SK-N-SH (cell line): ENCODE data around the gene KNSTRN. TPM values are rescaled to one million over a fixed set of nuclear protein-coding genes. Genes with fewer than 3 reads are reported as not detected.

Experiments
- CTCF ChIA-PET: fragments of 300-600, 350-600 bp; formaldehyde crosslinking; extraction: SDS; loops from one replicate; lab custom pipeline; 2021; lab: Yijun Ruan, JAX
- POLR2A ChIA-PET: fragments of 350-600 bp; sonication (Branson Sonifier 250); formaldehyde crosslinking; extraction: SDS; loops from one replicate; lab custom pipeline; 2020; ENCODE audit warnings: antibody characterized with exemption, inconsistent platforms; lab: Yijun Ruan, JAX
- DNase-seq: peaks from one replicate; pipeline ENCODE4 v3.0.0; 2012
- H2AFZ ChIP-seq: fragments of 200-600 bp; sonication (generic); 2 replicates; pipeline ENCODE4 v1.8.1; 2016; ENCODE audit warnings: antibody characterized with exemption, mild to moderate bottlenecking, low read depth
- H3F3A ChIP-seq: fragments of 200-600 bp; sonication (generic); replicated peaks from 2 replicates; pipeline ENCODE3; 2016; ENCODE audit warnings: antibody characterized with exemption, mild to moderate bottlenecking; ENCODE audit not compliant: insufficient read depth
- H3K27ac ChIP-seq, 2 experiments: fragments of 200-500 bp in 1 of 2; fragments of 200-600 bp in 1 of 2; sonication (Bioruptor generic) in 1 of 2; sonication (generic), shearing (Covaris generic) in 1 of 2; 2 replicates each; pipeline versions ENCODE4 v1.5.1 to v1.6.1; 2014 to 2016; ENCODE audit warnings: low read depth in 2 of 2, inconsistent platforms in 1 of 2, low read length in 1 of 2, mild to moderate bottlenecking in 1 of 2, mixed read lengths in 1 of 2
- H3K27me3 ChIP-seq: fragments of 200-600 bp; sonication (generic), shearing (Covaris generic); 2 replicates; pipeline ENCODE4 v1.6.1; 2016; ENCODE audit warnings: mixed run types; ENCODE audit not compliant: insufficient read depth
- H3K36me3 ChIP-seq, 2 experiments: fragments of 200-500 bp in 1 of 2; fragments of 200-600 bp in 1 of 2; sonication (Bioruptor generic) in 1 of 2; sonication (generic) in 1 of 2; replicated peaks in 1 of 2; 2 replicates each; pipeline versions ENCODE3 to v1.5.1; 2014 to 2016; ENCODE audit warnings: low read length in 1 of 2, mild to moderate bottlenecking in 1 of 2; ENCODE audit not compliant: insufficient read depth in 2 of 2, control insufficient read depth in 1 of 2
- H3K4me1 ChIP-seq, 2 experiments: fragments of 200-500 bp in 1 of 2; fragments of 200-600 bp in 1 of 2; sonication (Bioruptor generic) in 1 of 2; sonication (generic), shearing (Covaris generic) in 1 of 2; 2 replicates each; pipeline versions ENCODE4 v1.5.1 to v1.6.1; 2014 to 2016; ENCODE audit warnings: low read depth in 1 of 2, low read length in 1 of 2, mixed run types in 1 of 2; ENCODE audit not compliant: insufficient read depth in 2 of 2, control insufficient read depth in 1 of 2
- H3K4me2 ChIP-seq: fragments of 200-600 bp; sonication (generic), shearing (Covaris generic); 2 replicates; pipeline ENCODE4 v1.6.1; 2017; ENCODE audit warnings: mixed run types
- H3K4me3 ChIP-seq, 2 experiments: fragments of 200-500 bp in 1 of 2; fragments of 200-600 bp in 1 of 2; sonication (Bioruptor generic) in 1 of 2; sonication (generic), shearing (Covaris generic) in 1 of 2; 2 replicates each; pipeline versions ENCODE4 v1.5.1 to v1.8.1; 2014 to 2016; ENCODE audit warnings: low read depth in 2 of 2, inconsistent platforms in 1 of 2, low read length in 1 of 2, mild to moderate bottlenecking in 1 of 2, mixed read lengths in 1 of 2, moderate library complexity in 1 of 2
- H3K79me2 ChIP-seq: fragments of 200-600 bp; sonication (generic); 2 replicates; pipeline ENCODE4 v1.8.1; 2017; ENCODE audit warnings: mild to moderate bottlenecking; ENCODE audit not compliant: insufficient read depth
- H3K9ac ChIP-seq: fragments of 200-600 bp; sonication (generic); 2 replicates; pipeline ENCODE4 v1.6.1; 2017; ENCODE audit warnings: mixed run types
- H3K9me2 ChIP-seq: fragments of 200-600 bp; sonication (generic); 2 replicates; pipeline ENCODE4 v1.6.1; 2017; ENCODE audit warnings: mixed run types
- H3K9me3 ChIP-seq: fragments of 200-600 bp; sonication (generic); 2 replicates; pipeline ENCODE4 v1.6.1; 2017; ENCODE audit warnings: mixed run types, mild to moderate bottlenecking, moderate library complexity
- H4K20me1 ChIP-seq: fragments of 200-600 bp; sonication (generic); 2 replicates; pipeline ENCODE4 v1.6.1; 2017; ENCODE audit warnings: mild to moderate bottlenecking, mixed run types; ENCODE audit not compliant: insufficient read depth
- EP300 ChIP-seq, 2 experiments: IDR thresholded peaks; 2 replicates each; pipeline versions ENCODE4 v1.4.0 to v1.6.1; 2012; ENCODE audit warnings: borderline replicate concordance in 1 of 2, low read depth in 1 of 2, low read length in 1 of 2
- EZH2phosphoT487 ChIP-seq: fragments of 200-600 bp; sonication (generic); IDR thresholded peaks from 2 replicates; pipeline ENCODE4 v1.6.1; 2017; ENCODE audit warnings: low read depth, mixed run types, mild to moderate bottlenecking, antibody characterized with exemption, moderate library complexity, borderline replicate concordance
- FOXJ3 ChIP-seq: sonication (generic); formaldehyde crosslinking; IDR thresholded peaks from 2 replicates; pipeline ENCODE4 v1.5.1; 2020; ENCODE audit warnings: mild to moderate bottlenecking, missing genetic modification reagents
- FOXM1 ChIP-seq: IDR thresholded peaks from 2 replicates; pipeline ENCODE4 v1.4.0; 2012; ENCODE audit warnings: low read depth, mild to moderate bottlenecking
- GATA2 ChIP-seq: sonication (generic); formaldehyde crosslinking; IDR thresholded peaks from 2 replicates; pipeline ENCODE4 v1.5.0; 2020; ENCODE audit warnings: mild to moderate bottlenecking, missing genetic modification reagents
- JUND ChIP-seq: IDR thresholded peaks from 2 replicates; pipeline ENCODE4 v1.4.0; 2012
- PBX3 ChIP-seq: IDR thresholded peaks from 2 replicates; pipeline ENCODE4; 2012
- RAD21 ChIP-seq: IDR thresholded peaks from 2 replicates; pipeline ENCODE4 v1.6.1; 2012; ENCODE audit warnings: mild to moderate bottlenecking, low read length
- RCOR1 ChIP-seq: fragments of 150-350 bp; IDR thresholded peaks from 2 replicates; pipeline ENCODE4 v1.6.1; 2017; ENCODE audit warnings: antibody characterized with exemption, low read length
- RFX5 ChIP-seq: IDR thresholded peaks from 2 replicates; pipeline ENCODE4 v1.6.1; 2012; ENCODE audit warnings: mild to moderate bottlenecking, improper control_type of control experiment, low read length
- TAF1 ChIP-seq: IDR thresholded peaks from 2 replicates; pipeline ENCODE4 v1.6.1; 2012; ENCODE audit warnings: low read depth, mild to moderate bottlenecking, low read length, moderate library complexity, borderline replicate concordance
- TCF12 ChIP-seq: IDR thresholded peaks from 2 replicates; pipeline ENCODE4 v1.4.0; 2012
- TEAD4 ChIP-seq: IDR thresholded peaks from 2 replicates; pipeline ENCODE4 v1.4.0; 2012; ENCODE audit warnings: mild to moderate bottlenecking, borderline replicate concordance; ENCODE audit not compliant: insufficient read depth
- USF2 ChIP-seq: fragments of 150-350 bp; IDR thresholded peaks from 2 replicates; pipeline ENCODE4 v1.6.1; 2017; ENCODE audit warnings: antibody characterized with exemption, low read length, low read depth, borderline replicate concordance
- YY1 ChIP-seq: IDR thresholded peaks from 2 replicates; pipeline ENCODE4 v1.4.0; 2012; ENCODE audit warnings: low read depth, mild to moderate bottlenecking
- WGBS: methylation state at CpG from one replicate; pipeline ENCODE4 v1.1.6; 2017; ENCODE audit warnings: low lambda C conversion rate; 5-methylcytosine and 5-hydroxymethylcytosine counted together
- polyA plus RNA-seq, 3 experiments: library from polyadenylated mRNA; depleted of rRNA; stranded (reverse); fragments of >200 nt; gene quantifications; 2 replicates each; pipeline ENCODE4 v1.2.3, GENCODE V29; 2012
- TF ChIP-seq, protein P1 (sequence below): IDR thresholded peaks from 2 replicates; pipeline ENCODE4 v1.4.0; 2012; ENCODE audit warnings: low read depth

The KNSTRN gene
- polyA plus RNA-seq, 1 of the 3 experiments (the other 2 are of a cell fraction), result 25.5 TPM

GRCh38 chr15:40364251-40364650 lies 18.3 kb upstream of the KNSTRN start:
- no peak for TF ChIP-seq PBX3
- TF ChIP-seq, protein P1, sequence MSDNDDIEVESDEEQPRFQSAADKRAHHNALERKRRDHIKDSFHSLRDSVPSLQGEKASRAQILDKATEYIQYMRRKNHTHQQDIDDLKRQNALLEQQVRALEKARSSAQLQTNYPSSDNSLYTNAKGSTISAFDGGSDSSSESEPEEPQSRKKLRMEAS, result no peak
- TF ChIP-seq, all 33 proteins: peak for 0
- no peak overlapping the region for H2AFZ ChIP-seq
- peaks cover 0 to 19% of the 10 kb centered on the region in 2 experiments; a peak in 1 of 4 replicates for H3K4me1 ChIP-seq
- H3K79me2 ChIP-seq, result no peaks in the 10 kb centered on the region
- ChIA-PET POLR2A (no interaction called here), CTCF (interaction anchor here (1.1 to 70.6 kb wide), 3 partner anchors 10 to 50 kb away, joined by 3 to 2194 read pairs (median 4); partner anchors contain the start of genes ANKRD63, CCDC9B, INAFM2 and PLCB2)
- no peaks in the 10 kb centered on the region for H4K20me1 ChIP-seq
- WGBS, result 42% methylated on average over 2 of the region's 6 CpGs
- H3K27me3 ChIP-seq, result 0 out of 2 replicates have a peak, but pooled peaks cover 11% of the 10 kb centered on the region
- no peaks in the 10 kb centered on the region for H3F3A ChIP-seq
- no peaks in the 10 kb centered on the region for H3K9me3 ChIP-seq
- no peak for DNase-seq
- no peak overlapping the region for H3K27ac ChIP-seq
- no peak overlapping the region for H3K4me2 ChIP-seq
- H3K9me2 ChIP-seq, result no peaks in the 10 kb centered on the region
- no peak overlapping the region for H3K4me3 ChIP-seq
- H3K36me3 ChIP-seq, result no peaks in the 10 kb centered on the region
- no peak overlapping the region for H3K9ac ChIP-seq

DNA sequence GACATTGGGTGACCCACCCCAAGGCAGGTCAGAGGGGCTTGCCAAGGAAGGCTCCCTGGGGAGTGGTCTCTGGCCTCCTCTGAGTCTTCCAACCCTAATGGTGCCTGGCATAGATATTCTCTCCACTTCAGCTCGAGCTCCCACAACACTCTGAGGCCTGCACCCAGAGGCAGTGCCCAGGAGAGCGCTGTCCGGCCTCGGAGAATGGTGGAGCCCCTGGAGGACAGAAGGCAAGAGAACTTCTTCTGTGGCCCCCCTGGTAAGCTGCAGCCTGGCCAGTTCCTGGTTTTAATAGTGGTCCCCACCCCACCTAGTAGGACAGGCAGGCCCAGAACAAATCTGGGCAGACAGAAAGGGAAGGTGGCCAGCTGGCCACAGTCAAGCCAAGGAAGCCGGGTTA lies 17.5 kb upstream of the KNSTRN start:
- no peaks in the 10 kb centered on the region for H3K9me3 ChIP-seq
- no peak for TF ChIP-seq FOXJ3 (CRISPR knock-in tag)
- no peak for TF ChIP-seq YY1
- TF ChIP-seq RFX5, result no peak
- TF ChIP-seq TCF12, result no peak
- TF ChIP-seq TAF1, result no peak
- H3K4me3 ChIP-seq, result no peak overlapping the region
- POLR2A ChIA-PET, result interaction anchor here (0.5 kb wide), 1 partner anchor 125 kb away, joined by 4 read pairs; no protein-coding TSS in a partner anchor
- H3K4me1 ChIP-seq, result peaks cover 0 to 17% of the 10 kb centered on the region in 2 experiments; a peak in 1 of 4 replicates
- H3K27me3 ChIP-seq, result 0 out of 2 replicates have a peak, but pooled peaks cover 9% of the 10 kb centered on the region
- no peaks in the 10 kb centered on the region for H3F3A ChIP-seq
- no peaks in the 10 kb centered on the region for H3K36me3 ChIP-seq
- no peak for DNase-seq
- WGBS, result 92% methylated on average over 4 of the region's 5 CpGs
- no peak overlapping the region for H2AFZ ChIP-seq
- CTCF ChIA-PET, result interaction anchor here (1.1 to 70.6 kb wide), 3 partner anchors 11 to 57 kb away, joined by 4 to 2194 read pairs (median 4); partner anchors contain the start of genes ANKRD63, CCDC9B, INAFM2 and PLCB2
- no peak overlapping the region for H3K4me2 ChIP-seq
- H3K27ac ChIP-seq, result no peak overlapping the region
- no peak overlapping the region for H3K9ac ChIP-seq
- H3K9me2 ChIP-seq, result no peaks in the 10 kb centered on the region
- no peaks in the 10 kb centered on the region for H4K20me1 ChIP-seq
- no peaks in the 10 kb centered on the region for H3K79me2 ChIP-seq

- DNase-seq, result no peak
- H3K4me1 ChIP-seq, result peaks cover 0 to 17% of the 10 kb centered on the region in 2 experiments; a peak in 1 of 4 replicates
- H2AFZ ChIP-seq, result no peak overlapping the region
- ChIA-PET CTCF (interaction anchor here (1.2 to 70.6 kb wide), 4 partner anchors 8 to 56 kb away, joined by 3 to 2194 read pairs (median 16); partner anchors contain the start of genes ANKRD63, CCDC9B, DISP2 and INAFM2), POLR2A (interaction anchor here (0.5 to 1.2 kb wide), 2 partner anchors 25 to 124 kb away, joined by 4 to 6 read pairs; partner anchors contain the start of gene CCDC9B)
- no peaks in the 10 kb centered on the region for H3K36me3 ChIP-seq
- no peaks in the 10 kb centered on the region for H3K9me3 ChIP-seq
- 79% methylated on average over 11 of the region's 11 CpGs for WGBS
- no peaks in the 10 kb centered on the region for H3K9me2 ChIP-seq
- H3K9ac ChIP-seq, result no peak overlapping the region
- no peak overlapping the region for H3K27ac ChIP-seq
- H3K27me3 ChIP-seq, result 0 out of 2 replicates have a peak, but pooled peaks cover 1% of the 10 kb centered on the region
- H3F3A ChIP-seq, result no peaks in the 10 kb centered on the region
- no peak overlapping the region for H3K4me2 ChIP-seq
- H3K4me3 ChIP-seq, result no peak overlapping the region
- H4K20me1 ChIP-seq, result no peaks in the 10 kb centered on the region
- no peaks in the 10 kb centered on the region for H3K79me2 ChIP-seq
- TF ChIP-seq TEAD4, result no peak
- TF ChIP-seq PBX3, result no peak
- TF ChIP-seq EZH2phosphoT487, result no peak
- TF ChIP-seq, protein P1, result no peak
- no peak for TF ChIP-seq RCOR1
- no peak for TF ChIP-seq GATA2 (CRISPR knock-in tag)
- no peak for TF ChIP-seq EP300 (IDR thresholded peaks at IDR 0.05; ENCODE audit: borderline replicate concordance in 1 of 2, low read depth in 1 of 2, low read length in 1 of 2)
- TF ChIP-seq USF2, result no peak
- TF ChIP-seq JUND, result no peak
- no peak for TF ChIP-seq FOXM1
- TF ChIP-seq RAD21, result no peak
Observed at GRCh38 chr15:40365624-40366456, 16.7 kb upstream of the KNSTRN start.
